Measurements from ENCODE around the gene TAL1.
"Not testable (repeated sequence)": the region's sequence is repeated elsewhere in the genome, so short reads cannot be mapped to it uniquely, and the experiment has no call there.

TAL1 gene

GRCh38 chr1:47203504-47203903 lies 28.5 kb downstream of the TAL1 start:
- not testable (repeated sequence) for H3K9me3 ChIP-seq (ENCODE audit: insufficient read depth, low read depth, low read length); H3K4ac ChIP-seq (ENCODE audit: low read depth, low read length); H3K27ac ChIP-seq (ENCODE audit: low read depth, low read length); H3K4me2 ChIP-seq (ENCODE audit: low read length); H2AK5ac ChIP-seq (ENCODE audit: low read length); H3K23ac ChIP-seq (ENCODE audit: low read length); H2BK12ac ChIP-seq (ENCODE audit: low read length); H4K12ac ChIP-seq (ENCODE audit: low read depth, low read length); H3K18ac ChIP-seq (ENCODE audit: low read length); H3K4me3 ChIP-seq (ENCODE audit: low read depth, low read length); H3K36me3 ChIP-seq (ENCODE audit: control insufficient read depth in 1 of 2, insufficient read depth in 2 of 2, low read length in 2 of 2); H4K91ac ChIP-seq (ENCODE audit: low read depth, low read length); H2AFZ ChIP-seq (ENCODE audit: insufficient read depth, low read length, poor library complexity); H3K14ac ChIP-seq (ENCODE audit: low read length); H3K79me2 ChIP-seq (ENCODE audit: control insufficient read depth, insufficient read depth, low read length, poor library complexity); H2BK120ac ChIP-seq (ENCODE audit: insufficient read depth, low read length, poor library complexity); H3K27me3 ChIP-seq (ENCODE audit: insufficient read depth, low read length); H3K9ac ChIP-seq (ENCODE audit: low read length); H3K79me1 ChIP-seq (ENCODE audit: low read length); H2BK5ac ChIP-seq (ENCODE audit: low read depth, low read length, poor library complexity); H3K4me1 ChIP-seq (ENCODE audit: control insufficient read depth in 1 of 2, insufficient read depth in 2 of 2, low read length in 2 of 2); DNase-seq; H4K8ac ChIP-seq (ENCODE audit: low read depth, low read length)
- WGBS (ENCODE audit: extremely low coverage, insufficient coverage, insufficient read length), result no CpG with 5 or more reads among the region's 2 CpGs

DNA sequence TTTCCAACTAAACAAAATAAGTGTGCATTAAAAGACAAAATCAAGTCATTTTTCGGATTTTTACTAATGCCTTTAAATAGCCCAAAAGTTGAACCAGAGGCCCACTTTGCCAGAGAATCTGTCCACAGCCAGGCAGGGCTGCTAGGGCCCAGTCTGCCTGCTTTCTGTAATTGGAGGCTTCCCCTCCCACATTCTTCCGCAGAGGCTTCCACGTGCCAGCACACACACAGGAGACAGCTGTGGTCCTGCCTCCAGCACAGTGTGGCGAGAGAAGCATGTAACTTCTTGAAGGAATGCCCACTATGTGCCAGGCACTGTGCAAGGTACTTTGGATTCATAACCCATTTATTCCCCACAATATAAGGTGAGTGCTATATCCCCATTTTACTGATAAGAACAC lies 30.8 kb downstream of the TAL1 start:
- Histone ChIP-seq H3K27me3 (ENCODE audit: insufficient read depth, low read length) (no peaks in the 10 kb centered on the region), H2BK120ac (ENCODE audit: insufficient read depth, low read length, poor library complexity) (no peak overlapping the region), H3K79me1 (ENCODE audit: low read length) (no peaks in the 10 kb centered on the region), H4K91ac (ENCODE audit: low read depth, low read length) (no peak overlapping the region), H3K36me3 (ENCODE audit: control insufficient read depth in 1 of 2, insufficient read depth in 2 of 2, low read length in 2 of 2) (no peaks in the 10 kb centered on the region), H3K14ac (ENCODE audit: low read length) (no peak overlapping the region), H3K9me3 (ENCODE audit: insufficient read depth, low read depth, low read length) (no peaks in the 10 kb centered on the region), H3K4me2 (ENCODE audit: low read length) (no peak overlapping the region), H4K8ac (ENCODE audit: low read depth, low read length) (no peak overlapping the region), H3K4me3 (ENCODE audit: low read depth, low read length) (no peak overlapping the region), H3K79me2 (ENCODE audit: control insufficient read depth, insufficient read depth, low read length, poor library complexity) (no peaks in the 10 kb centered on the region), H3K4ac (ENCODE audit: low read depth, low read length) (no peak overlapping the region), H3K9ac (ENCODE audit: low read length) (no peak overlapping the region), H3K18ac (ENCODE audit: low read length) (no peak overlapping the region), H3K27ac (ENCODE audit: low read depth, low read length) (no peak overlapping the region), H3K23ac (ENCODE audit: low read length) (no peak overlapping the region), H2AFZ (ENCODE audit: insufficient read depth, low read length, poor library complexity) (no peak overlapping the region), H2BK12ac (ENCODE audit: low read length) (no peak overlapping the region), H3K4me1 (ENCODE audit: control insufficient read depth in 1 of 2, insufficient read depth in 2 of 2, low read length in 2 of 2) (no peaks in the 10 kb centered on the region), H4K12ac (ENCODE audit: low read depth, low read length) (no peak overlapping the region), H2BK5ac (ENCODE audit: low read depth, low read length, poor library complexity) (no peak overlapping the region), H2AK5ac (ENCODE audit: low read length) (no peak overlapping the region)
- DNase-seq, result no peak
- WGBS (ENCODE audit: extremely low coverage, insufficient coverage, insufficient read length), result no CpG with 5 or more reads among the region's 4 CpGs

DNA sequence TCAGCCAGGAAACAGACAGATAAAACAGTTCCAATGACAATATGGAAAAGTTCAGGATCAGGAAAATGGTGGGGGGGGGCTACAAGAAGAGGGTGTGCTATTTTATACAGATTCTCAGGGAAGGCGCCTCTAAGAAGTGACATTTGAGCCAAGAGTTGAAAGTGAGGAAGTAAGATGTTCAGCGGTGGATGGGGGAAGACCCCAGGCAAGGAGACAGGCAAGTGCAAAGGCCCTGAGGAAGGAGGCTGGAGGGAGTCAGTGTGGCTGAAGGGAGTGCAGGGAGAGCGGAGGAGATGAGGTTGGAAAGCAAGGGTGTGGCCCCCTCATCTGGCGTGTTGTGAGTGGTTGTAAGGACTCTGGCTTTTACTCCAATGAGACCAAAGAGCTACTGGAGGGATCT lies 33.8 kb downstream of the TAL1 start:
- no peaks in the 10 kb centered on the region for H3K9me3 ChIP-seq (ENCODE audit: insufficient read depth, low read depth, low read length)
- no CpG with 5 or more reads among the region's 4 CpGs for WGBS (ENCODE audit: extremely low coverage, insufficient coverage, insufficient read length)

DNA sequence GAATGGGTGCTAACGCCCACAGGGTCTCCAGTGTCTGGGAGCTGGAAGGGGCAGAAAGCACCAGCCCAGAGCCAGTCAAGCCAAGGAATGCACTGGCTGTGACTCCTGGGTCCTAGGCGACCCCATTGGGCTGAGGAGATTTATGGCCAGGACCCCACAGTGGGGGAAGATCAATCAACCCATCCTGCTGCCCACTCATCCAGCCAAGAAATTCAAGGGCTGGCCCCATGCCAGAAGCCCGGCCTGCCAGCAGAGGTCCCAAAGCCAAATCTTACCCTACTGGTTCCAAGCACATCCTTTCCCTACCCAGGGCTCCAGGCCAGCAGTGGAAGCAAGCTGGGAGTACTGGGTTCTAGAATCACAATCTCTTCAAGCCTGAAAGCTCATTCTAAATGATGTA lies 35.4 kb downstream of the TAL1 start:
- Histone ChIP-seq H4K91ac (ENCODE audit: low read depth, low read length) (no peak overlapping the region), H3K18ac (ENCODE audit: low read length) (no peak overlapping the region), H3K27ac (ENCODE audit: low read depth, low read length) (no peak overlapping the region), H3K36me3 (ENCODE audit: control insufficient read depth in 1 of 2, insufficient read depth in 2 of 2, low read length in 2 of 2) (no peaks in the 10 kb centered on the region), H3K9me3 (ENCODE audit: insufficient read depth, low read depth, low read length) (no peaks in the 10 kb centered on the region), H2BK120ac (ENCODE audit: insufficient read depth, low read length, poor library complexity) (no peak overlapping the region), H2AFZ (ENCODE audit: insufficient read depth, low read length, poor library complexity) (no peak overlapping the region), H4K12ac (ENCODE audit: low read depth, low read length) (no peak overlapping the region), H3K23ac (ENCODE audit: low read length) (no peak overlapping the region), H4K8ac (ENCODE audit: low read depth, low read length) (no peak overlapping the region), H3K14ac (ENCODE audit: low read length) (no peak overlapping the region), H3K79me2 (ENCODE audit: control insufficient read depth, insufficient read depth, low read length, poor library complexity) (no peaks in the 10 kb centered on the region), H2BK5ac (ENCODE audit: low read depth, low read length, poor library complexity) (no peak overlapping the region), H3K4me2 (ENCODE audit: low read length) (no peak overlapping the region), H3K9ac (ENCODE audit: low read length) (no peak overlapping the region), H2BK12ac (ENCODE audit: low read length) (no peak overlapping the region), H3K4ac (ENCODE audit: low read depth, low read length) (no peak overlapping the region), H3K4me3 (ENCODE audit: low read depth, low read length) (no peak overlapping the region), H2AK5ac (ENCODE audit: low read length) (no peak overlapping the region), H3K27me3 (ENCODE audit: insufficient read depth, low read length) (no peaks in the 10 kb centered on the region), H3K79me1 (ENCODE audit: low read length) (no peaks in the 10 kb centered on the region), H3K4me1 (ENCODE audit: control insufficient read depth in 1 of 2, insufficient read depth in 2 of 2, low read length in 2 of 2) (peaks cover 0 to 1% of the 10 kb centered on the region in 2 experiments)
- WGBS (ENCODE audit: extremely low coverage, insufficient coverage, insufficient read length), result no CpG with 5 or more reads among the region's 3 CpGs
- no peak for DNase-seq

More for the DNA sequence above, 33.8 kb downstream of the TAL1 start:
- Histone ChIP-seq H3K9ac (ENCODE audit: low read length) (no peak overlapping the region), H3K4me1 (ENCODE audit: control insufficient read depth in 1 of 2, insufficient read depth in 2 of 2, low read length in 2 of 2) (no peaks in the 10 kb centered on the region), H3K36me3 (ENCODE audit: control insufficient read depth in 1 of 2, insufficient read depth in 2 of 2, low read length in 2 of 2) (no peaks in the 10 kb centered on the region), H3K18ac (ENCODE audit: low read length) (no peak overlapping the region), H3K79me2 (ENCODE audit: control insufficient read depth, insufficient read depth, low read length, poor library complexity) (no peaks in the 10 kb centered on the region), H2BK120ac (ENCODE audit: insufficient read depth, low read length, poor library complexity) (no peak overlapping the region), H2AFZ (ENCODE audit: insufficient read depth, low read length, poor library complexity) (no peak overlapping the region), H3K27ac (ENCODE audit: low read depth, low read length) (no peak overlapping the region), H3K4me2 (ENCODE audit: low read length) (no peak overlapping the region), H2BK12ac (ENCODE audit: low read length) (no peak overlapping the region), H3K4ac (ENCODE audit: low read depth, low read length) (no peak overlapping the region), H2BK5ac (ENCODE audit: low read depth, low read length, poor library complexity) (no peak overlapping the region), H2AK5ac (ENCODE audit: low read length) (no peak overlapping the region), H3K27me3 (ENCODE audit: insufficient read depth, low read length) (no peaks in the 10 kb centered on the region), H4K91ac (ENCODE audit: low read depth, low read length) (no peak overlapping the region), H3K14ac (ENCODE audit: low read length) (no peak overlapping the region), H4K8ac (ENCODE audit: low read depth, low read length) (no peak overlapping the region), H3K23ac (ENCODE audit: low read length) (no peak overlapping the region), H4K12ac (ENCODE audit: low read depth, low read length) (no peak overlapping the region), H3K4me3 (ENCODE audit: low read depth, low read length) (no peak overlapping the region), H3K79me1 (ENCODE audit: low read length) (no peaks in the 10 kb centered on the region)
- no peak for DNase-seq
